K562 (cell line): Measurements from ENCODE around the gene TANGO6.

Experiments used
- BHLHE40 ChIP-seq: IDR thresholded peaks from 2 replicates; pipeline ENCODE4 v1.6.1; 2011; ENCODE audit warnings: low read length, improper control_type of control experiment
- CBX8 ChIP-seq: fragments of 200-600 bp; sonication (generic); IDR thresholded peaks from 2 replicates; pipeline ENCODE4 v1.6.1; 2012; ENCODE audit warnings: borderline replicate concordance, mixed run types, low read depth, mild to moderate bottlenecking, moderate library complexity, mixed read lengths, low read length, control low read depth, inconsistent platforms; ENCODE audit not compliant: poor library complexity, severe bottlenecking; ENCODE audit errors: extremely low read depth
- CTCF ChIP-seq, 3 experiments: IDR thresholded peaks in 2 of 3; conservative IDR thresholded peaks in 1 of 3; 2 replicates each; pipeline ENCODE4 v1.5.1; 2011 to 2012; ENCODE audit warnings: low read length in 3 of 3, mild to moderate bottlenecking in 3 of 3, control low read depth in 2 of 3, improper control_type of control experiment in 1 of 3, inconsistent platforms in 1 of 3, low read depth in 1 of 3, mixed read lengths in 1 of 3, moderate library complexity in 1 of 3; ENCODE audit not compliant: insufficient read depth in 2 of 3
- FOXK2 ChIP-seq, 2 experiments: fragments of 450-650 bp; IDR thresholded peaks in 1 of 2; conservative IDR thresholded peaks in 1 of 2; 2 replicates each; pipeline ENCODE4 v1.6.1; 2016; ENCODE audit warnings: low read depth in 2 of 2, mild to moderate bottlenecking in 1 of 2
- GABPA ChIP-seq: fragments of 200-800 bp; sonication (Bioruptor generic); conservative IDR thresholded peaks from 2 replicates; pipeline ENCODE4 v1.6.1; 2016; ENCODE audit warnings: low read depth, missing genetic modification characterization, missing compliant biosample characterization
- HMG20A ChIP-seq: fragments of 450-650 bp; formaldehyde crosslinking; conservative IDR thresholded peaks from 2 replicates; pipeline ENCODE4 v1.4.0; 2020; ENCODE audit warnings: mild to moderate bottlenecking, mixed read lengths
- SP1 ChIP-seq: sonication (generic); formaldehyde crosslinking; IDR thresholded peaks from 2 replicates; pipeline ENCODE4 v1.8.1; 2022; ENCODE audit warnings: mild to moderate bottlenecking, missing genetic modification reagents
- SP2 ChIP-seq: IDR thresholded peaks from 2 replicates; pipeline ENCODE4 v1.6.1; 2011; ENCODE audit warnings: mild to moderate bottlenecking, low read depth, low read length, moderate library complexity; ENCODE audit not compliant: poor library complexity, severe bottlenecking; ENCODE audit errors: extremely low read depth
- TCF7L2 ChIP-seq: fragments of 150-350 bp; IDR thresholded peaks from 2 replicates; pipeline ENCODE4 v1.6.1; 2016; ENCODE audit warnings: low read depth, mild to moderate bottlenecking, low read length, moderate library complexity
- ZNF121 ChIP-seq: sonication (generic); formaldehyde crosslinking; conservative IDR thresholded peaks from 2 replicates; pipeline ENCODE4 v1.8.0; 2022; ENCODE audit warnings: missing genetic modification reagents
- ZNF76 ChIP-seq: fragments of 250-450 bp; sonication (Bioruptor Pico); IDR thresholded peaks from 2 replicates; pipeline ENCODE4 v1.4.0; 2020; ENCODE audit warnings: mild to moderate bottlenecking, moderate library complexity, borderline replicate concordance

GRCh38 chr16:69115837-69116236 lies 272.5 kb downstream of the TANGO6 start:
- TF ChIP-seq BHLHE40 = no peak
- TF ChIP-seq GABPA = no peak
- no peak for TF ChIP-seq SP2
- TF ChIP-seq TCF7L2 = no peak
- TF ChIP-seq ZNF76 = no peak
- no peak for TF ChIP-seq SP1 (CRISPR knock-in tag)
- no peak for TF ChIP-seq CTCF (IDR thresholded peaks at IDR 0.05 in 2 of 3, conservative IDR thresholded peaks at IDR 0.05 in 1 of 3; ENCODE audit: insufficient read depth in 2 of 3, low read depth in 1 of 3, low read length in 3 of 3)
- no peak for TF ChIP-seq CBX8
- no peak for TF ChIP-seq HMG20A (CRISPR knock-in tag)
- no peak for TF ChIP-seq ZNF121 (CRISPR knock-in tag)
- TF ChIP-seq FOXK2 (conservative IDR thresholded peaks at IDR 0.05 in 1 of 2, IDR thresholded peaks at IDR 0.05 in 1 of 2; ENCODE audit: low read depth in 2 of 2) = no peak
